ENCODE measurements around the gene APRT.
"Not testable (repeated sequence)": the region's sequence is repeated elsewhere in the genome, so short reads cannot be mapped to it uniquely, and the experiment has no call there.

DNA sequence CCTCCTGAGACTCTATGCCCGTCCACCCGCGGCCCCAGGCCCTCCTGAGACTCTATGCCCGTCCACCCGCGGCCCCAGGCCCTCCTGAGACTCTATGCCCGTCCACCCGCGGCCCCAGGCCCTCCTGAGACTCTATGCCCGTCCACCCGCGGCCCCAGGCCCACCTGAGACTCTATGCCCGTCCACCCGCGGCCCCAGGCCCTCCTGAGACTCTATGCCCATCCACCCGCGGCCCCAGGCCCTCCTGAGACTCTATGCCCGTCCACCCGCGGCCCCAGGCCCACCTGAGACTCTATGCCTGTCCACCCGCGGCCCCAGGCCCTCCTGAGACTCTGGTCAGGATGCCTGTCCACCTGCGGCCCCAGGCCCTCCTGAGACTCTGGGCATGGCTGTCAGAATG lies 39.9 kb downstream of the APRT start:
- not testable (repeated sequence) for TF ChIP-seq EZH2 (IDR thresholded peaks at IDR 0.05; ENCODE audit: borderline replicate concordance, low read length)
- TF ChIP-seq, protein P1, sequence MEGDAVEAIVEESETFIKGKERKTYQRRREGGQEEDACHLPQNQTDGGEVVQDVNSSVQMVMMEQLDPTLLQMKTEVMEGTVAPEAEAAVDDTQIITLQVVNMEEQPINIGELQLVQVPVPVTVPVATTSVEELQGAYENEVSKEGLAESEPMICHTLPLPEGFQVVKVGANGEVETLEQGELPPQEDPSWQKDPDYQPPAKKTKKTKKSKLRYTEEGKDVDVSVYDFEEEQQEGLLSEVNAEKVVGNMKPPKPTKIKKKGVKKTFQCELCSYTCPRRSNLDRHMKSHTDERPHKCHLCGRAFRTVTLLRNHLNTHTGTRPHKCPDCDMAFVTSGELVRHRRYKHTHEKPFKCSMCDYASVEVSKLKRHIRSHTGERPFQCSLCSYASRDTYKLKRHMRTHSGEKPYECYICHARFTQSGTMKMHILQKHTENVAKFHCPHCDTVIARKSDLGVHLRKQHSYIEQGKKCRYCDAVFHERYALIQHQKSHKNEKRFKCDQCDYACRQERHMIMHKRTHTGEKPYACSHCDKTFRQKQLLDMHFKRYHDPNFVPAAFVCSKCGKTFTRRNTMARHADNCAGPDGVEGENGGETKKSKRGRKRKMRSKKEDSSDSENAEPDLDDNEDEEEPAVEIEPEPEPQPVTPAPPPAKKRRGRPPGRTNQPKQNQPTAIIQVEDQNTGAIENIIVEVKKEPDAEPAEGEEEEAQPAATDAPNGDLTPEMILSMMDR (conservative IDR thresholded peaks at IDR 0.05 in 1 of 2, IDR thresholded peaks at IDR 0.05 in 1 of 2; ENCODE audit: extremely low read depth in 1 of 2, insufficient read depth in 1 of 2, low read depth in 1 of 2, low read length in 2 of 2): not testable (repeated sequence)
